ENCODE data around the gene SCGB1D2. TPM values are rescaled to one million over a fixed set of nuclear protein-coding genes. Genes with fewer than 3 reads are reported as not detected.

Gene SCGB1D2
- total RNA-seq, 4 donors from 2014 or later: not detected

- H3K36me3 ChIP-seq: no peaks in the 10 kb centered on the region
Observed at GRCh38 chr11:62273789-62274275, 31.8 kb downstream of the SCGB1D2 start.

DNA sequence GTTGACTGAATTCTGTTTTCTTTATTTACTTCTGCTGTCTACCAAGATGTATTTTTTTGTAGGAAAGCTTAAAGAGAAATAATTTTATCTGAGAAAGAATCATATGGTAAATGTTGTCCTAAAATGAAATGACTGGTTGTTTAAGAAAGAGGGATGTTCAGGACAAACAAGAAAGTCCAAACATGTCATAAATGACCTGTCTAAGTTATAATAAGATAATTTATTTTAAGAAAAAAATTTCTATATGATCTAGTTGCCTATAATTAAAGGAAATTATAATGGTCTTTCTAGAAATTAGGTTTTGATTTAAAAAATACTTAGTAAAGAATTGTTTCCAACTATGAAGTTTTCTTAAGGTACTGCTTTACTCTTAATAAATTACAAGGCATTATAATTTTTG is 38.4 kb downstream of the SCGB1D2 start:
- Histone ChIP-seq H3K4me3 (no peak overlapping the region), H3K27ac (replicated peaks in 1 of 4) (no peak overlapping the region), H3K4me1 (no peaks in the 10 kb centered on the region), H3K9me3 (no peaks in the 10 kb centered on the region), H3K36me3 (no peaks in the 10 kb centered on the region), H3K27me3 (no peaks in the 10 kb centered on the region)
- TF ChIP-seq POLR2AphosphoS5 (IDR thresholded peaks at IDR 0.05) (no peak), POLR2A (IDR thresholded peaks at IDR 0.05; ENCODE audit: low read depth) (no peak), EP300 (IDR thresholded peaks at IDR 0.05) (no peak)
- TF ChIP-seq, protein P1, sequence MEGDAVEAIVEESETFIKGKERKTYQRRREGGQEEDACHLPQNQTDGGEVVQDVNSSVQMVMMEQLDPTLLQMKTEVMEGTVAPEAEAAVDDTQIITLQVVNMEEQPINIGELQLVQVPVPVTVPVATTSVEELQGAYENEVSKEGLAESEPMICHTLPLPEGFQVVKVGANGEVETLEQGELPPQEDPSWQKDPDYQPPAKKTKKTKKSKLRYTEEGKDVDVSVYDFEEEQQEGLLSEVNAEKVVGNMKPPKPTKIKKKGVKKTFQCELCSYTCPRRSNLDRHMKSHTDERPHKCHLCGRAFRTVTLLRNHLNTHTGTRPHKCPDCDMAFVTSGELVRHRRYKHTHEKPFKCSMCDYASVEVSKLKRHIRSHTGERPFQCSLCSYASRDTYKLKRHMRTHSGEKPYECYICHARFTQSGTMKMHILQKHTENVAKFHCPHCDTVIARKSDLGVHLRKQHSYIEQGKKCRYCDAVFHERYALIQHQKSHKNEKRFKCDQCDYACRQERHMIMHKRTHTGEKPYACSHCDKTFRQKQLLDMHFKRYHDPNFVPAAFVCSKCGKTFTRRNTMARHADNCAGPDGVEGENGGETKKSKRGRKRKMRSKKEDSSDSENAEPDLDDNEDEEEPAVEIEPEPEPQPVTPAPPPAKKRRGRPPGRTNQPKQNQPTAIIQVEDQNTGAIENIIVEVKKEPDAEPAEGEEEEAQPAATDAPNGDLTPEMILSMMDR (IDR thresholded peaks at IDR 0.05): no peak
- no peak for DNase-seq (ENCODE audit: extremely low spot score)
- intact Hi-C loops (cut with DNase I): no loop called here

More at GRCh38 chr11:62273789-62274275, 31.8 kb downstream of the SCGB1D2 start:
- peaks cover 0 to 22% (median 0%) of the 10 kb centered on the region in 4 donors for H3K27me3 ChIP-seq
- H3K4me1 ChIP-seq: no peaks in the 10 kb centered on the region
- H3K4me3 ChIP-seq: no peak overlapping the region
- TF ChIP-seq POLR2A (IDR thresholded peaks at IDR 0.05; ENCODE audit: low read depth) (no peak), EP300 (IDR thresholded peaks at IDR 0.05) (no peak), POLR2AphosphoS5 (IDR thresholded peaks at IDR 0.05) (no peak)
- TF ChIP-seq, protein P1 (IDR thresholded peaks at IDR 0.05): no peak
- WGBS: 75% methylated on average over 7 of the region's 7 CpGs
- no peaks in the 10 kb centered on the region for H3K9me3 ChIP-seq
- no peak for DNase-seq (ENCODE audit: extremely low spot score)
- H3K27ac ChIP-seq (replicated peaks in 1 of 4): no peak overlapping the region
- intact Hi-C loops (cut with DNase I): no loop called here

Other genes with a start within 250 kb of the SCGB1D2 start
- 10 to 100 TPM; 13.8 to 20.3 (median 16.0) TPM for gene INCENP, start 118.2 kb upstream of the SCGB1D2 start, total RNA-seq
- gene SCGB1D1, start 52.0 kb upstream of the SCGB1D2 start, total RNA-seq: not detected
- gene SCGB2A1, start 33.6 kb upstream of the SCGB1D2 start, total RNA-seq: not detected
- not detected for gene SCGB2A2, start 27.9 kb downstream of the SCGB1D2 start, total RNA-seq
- not detected for gene SCGB1D4, start 56.8 kb downstream of the SCGB1D2 start, total RNA-seq
- gene ASRGL1, start 95.2 kb downstream of the SCGB1D2 start, total RNA-seq: 10 to 100 TPM in 1 of 4 donors, 1 to 10 TPM in 3; 2.1 to 11.6 (median 6.7) TPM
- 1 to 10 TPM in 1 of 4 donors, not detected in 3; 3.0 TPM for gene SCGB1A1, start 176.8 kb downstream of the SCGB1D2 start, total RNA-seq